Raji (cell line): ENCODE results near the gene ARHGAP8.

Experiments
- POLR2A ChIP-seq: IDR thresholded peaks from 2 replicates; pipeline ENCODE4 v1.6.1; 2011; ENCODE audit warnings: low read depth, low read length, control low read depth; ENCODE audit not compliant: insufficient read depth

The ARHGAP8 gene

DNA sequence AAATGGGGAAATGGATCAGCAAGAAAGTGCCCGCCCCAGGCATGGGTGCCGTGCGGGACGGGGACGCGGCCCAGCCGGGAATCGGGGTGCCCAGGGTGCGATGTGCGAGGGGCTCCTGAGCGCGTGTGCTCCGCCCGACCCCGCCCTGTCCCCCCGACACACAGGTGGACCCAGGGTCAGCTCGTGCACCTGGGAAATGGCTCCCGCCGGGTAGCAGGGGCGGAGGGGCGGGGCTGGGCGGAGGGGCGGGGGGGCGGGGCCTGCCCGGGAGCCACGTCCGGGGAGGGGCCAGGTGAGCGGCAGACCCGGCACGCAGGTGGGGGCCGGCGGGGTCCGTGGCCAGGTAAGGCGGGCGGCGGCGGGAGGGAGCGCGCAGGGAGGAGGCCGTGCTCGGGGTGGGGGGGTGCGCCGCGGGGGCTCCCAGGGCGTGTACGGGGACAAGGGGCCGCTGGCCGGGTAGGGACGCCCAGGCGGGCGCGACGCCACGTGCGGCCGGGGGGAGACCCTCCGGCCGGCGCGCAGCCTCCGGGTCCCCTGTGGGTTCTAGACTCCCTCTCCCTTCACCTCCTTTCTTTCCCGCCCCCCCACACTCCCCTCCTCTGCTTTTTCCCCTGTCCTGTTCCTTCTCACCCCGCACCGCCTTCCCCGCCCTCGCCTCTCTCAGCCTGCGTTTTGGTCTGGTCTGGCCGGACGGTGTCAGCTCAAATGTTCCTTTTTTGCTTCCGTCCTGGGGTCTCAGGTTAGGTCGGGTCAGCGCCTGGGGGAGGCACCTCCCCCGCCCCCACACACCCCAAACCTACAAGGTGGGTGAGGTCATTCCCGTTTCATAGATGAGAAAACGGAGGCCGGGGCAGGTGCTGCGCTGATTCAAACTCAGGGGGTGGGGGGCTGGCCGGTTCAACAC, at the start of gene ARHGAP8:
ARHGAP8 (plus strand) TSS at position 291 of the 904 bp plus-strand sequence. CDS start 33,953 bp downstream, outside the sequence.
- TF ChIP-seq POLR2A, result no peak

DNA sequence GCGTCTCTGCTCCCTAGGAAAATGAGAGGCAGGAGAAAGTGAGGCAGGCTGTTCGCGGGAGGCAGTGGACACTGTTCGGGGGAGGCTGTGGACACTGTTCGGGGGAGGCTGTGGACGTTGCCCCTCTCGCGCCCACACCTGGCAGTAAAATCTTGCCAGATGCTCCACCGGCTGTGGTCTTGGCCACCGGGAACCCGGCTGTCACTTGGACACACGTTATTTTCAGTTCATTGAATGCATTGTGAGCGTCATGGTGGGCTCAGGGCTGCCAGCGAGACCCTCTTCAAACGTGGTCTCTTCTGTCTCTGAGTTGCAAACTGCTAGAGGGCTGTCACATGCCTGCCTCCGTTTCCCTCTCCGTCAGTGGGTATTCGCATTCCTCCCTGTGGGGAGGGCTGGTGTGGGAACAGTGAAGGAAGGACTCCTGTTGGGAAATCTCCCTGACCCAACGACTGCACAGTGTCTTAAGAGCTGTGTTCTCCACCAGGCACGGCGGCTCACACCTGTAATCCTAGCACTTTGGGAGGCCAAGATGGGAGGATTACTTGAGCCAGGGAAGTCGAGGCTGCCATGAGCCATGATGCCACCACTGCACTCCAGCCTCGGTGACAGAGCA, 49.0 kb upstream of the ARHGAP8 start:
- TF ChIP-seq POLR2A, result no peak

DNA sequence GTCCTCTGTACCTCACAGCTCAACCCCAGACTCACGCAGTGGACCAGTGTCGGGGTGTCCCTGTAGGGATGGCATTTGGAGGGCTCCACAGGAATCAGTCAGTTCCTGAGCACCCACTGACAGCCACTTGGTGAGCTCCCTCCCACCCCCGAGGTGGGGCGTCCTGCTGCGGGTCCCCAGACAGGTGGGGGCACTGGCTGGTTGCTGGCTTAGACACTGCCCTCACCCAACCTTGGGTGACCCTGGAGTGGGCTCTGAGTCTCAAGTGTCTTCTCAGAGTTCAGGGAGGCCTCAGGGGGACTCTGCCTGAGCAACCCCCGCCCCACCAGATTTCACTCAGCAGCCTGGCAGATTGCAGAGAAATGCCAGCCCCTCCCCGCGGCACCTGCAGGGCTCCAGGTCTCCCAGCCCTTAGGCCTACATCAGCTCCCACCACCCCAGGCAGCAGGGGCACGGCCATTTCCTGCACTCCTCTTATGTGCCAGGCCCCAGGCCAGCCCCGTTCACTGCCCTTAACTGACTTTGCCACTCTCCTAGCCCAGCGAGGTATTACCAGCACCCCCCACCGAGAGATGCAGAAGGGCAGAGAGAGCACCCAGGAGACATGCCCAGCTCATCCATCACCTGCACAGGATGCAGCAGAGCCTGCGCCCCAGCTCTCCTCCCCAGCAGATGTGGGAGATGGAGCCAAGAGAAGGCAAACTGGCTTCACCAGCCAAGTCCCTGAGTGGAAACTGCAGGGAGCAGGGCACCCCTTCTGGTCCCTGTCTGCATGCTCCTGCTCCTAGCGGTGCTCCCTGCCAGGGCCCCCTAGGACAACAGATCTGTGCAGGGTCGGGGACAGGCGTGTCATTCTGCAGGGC, 48.0 kb upstream of the ARHGAP8 start:
- no peak for TF ChIP-seq POLR2A

DNA sequence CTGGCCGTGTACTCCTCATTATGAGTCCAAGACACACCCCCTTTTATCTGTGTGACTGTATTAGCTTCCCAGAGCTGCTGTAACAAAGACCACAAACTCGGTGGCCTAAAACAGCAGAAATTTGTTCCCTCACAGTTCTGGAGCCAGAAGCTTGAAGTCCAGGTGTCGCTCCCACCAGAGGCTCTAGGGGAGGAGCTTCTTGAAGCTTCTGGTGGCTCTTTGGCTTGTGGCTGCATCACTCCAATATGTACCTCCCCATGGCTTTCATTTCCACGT, 47.4 kb upstream of the ARHGAP8 start:
- TF ChIP-seq POLR2A, result no peak

DNA sequence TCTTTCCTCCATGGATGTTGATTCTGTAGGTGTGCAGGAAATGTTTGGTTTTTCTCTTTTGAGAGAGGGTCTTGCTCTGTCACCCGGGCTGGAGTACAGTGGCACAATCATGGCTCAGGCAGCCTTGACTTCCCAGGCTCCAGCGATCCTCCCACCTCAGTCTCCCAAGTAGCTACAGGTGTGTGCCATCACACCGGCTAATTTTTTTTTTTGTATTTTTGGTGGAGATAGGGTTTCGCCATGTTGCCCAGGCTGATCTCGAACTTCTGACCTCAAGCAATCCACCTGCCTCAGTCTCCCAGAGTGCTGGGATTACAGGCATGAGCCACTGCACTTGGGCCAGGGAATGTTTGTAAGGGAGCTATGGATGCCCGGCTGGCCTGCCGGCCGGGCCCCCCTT, 45.9 kb upstream of the ARHGAP8 start:
- no peak for TF ChIP-seq POLR2A

DNA sequence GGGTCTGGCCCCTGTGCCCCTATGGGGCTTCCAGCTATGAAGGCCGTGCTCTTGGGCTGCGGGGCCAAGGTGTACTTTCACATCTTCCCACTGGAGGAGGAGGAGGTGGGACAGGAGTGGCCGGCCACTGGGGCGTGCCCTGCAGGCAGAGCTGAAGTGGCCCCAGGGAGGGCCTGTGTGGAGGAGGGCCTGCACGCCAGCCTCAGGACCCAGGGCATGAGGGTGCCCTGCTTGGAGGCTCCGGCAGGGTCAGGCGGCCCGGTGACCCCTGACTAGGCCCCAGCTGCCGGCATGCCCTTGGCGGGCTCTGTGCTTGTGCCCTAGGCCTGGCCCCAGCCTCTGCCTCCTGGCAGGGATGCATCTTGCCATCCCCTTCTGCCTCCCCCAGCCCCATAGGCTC, 45.2 kb upstream of the ARHGAP8 start:
- TF ChIP-seq POLR2A, result no peak

DNA sequence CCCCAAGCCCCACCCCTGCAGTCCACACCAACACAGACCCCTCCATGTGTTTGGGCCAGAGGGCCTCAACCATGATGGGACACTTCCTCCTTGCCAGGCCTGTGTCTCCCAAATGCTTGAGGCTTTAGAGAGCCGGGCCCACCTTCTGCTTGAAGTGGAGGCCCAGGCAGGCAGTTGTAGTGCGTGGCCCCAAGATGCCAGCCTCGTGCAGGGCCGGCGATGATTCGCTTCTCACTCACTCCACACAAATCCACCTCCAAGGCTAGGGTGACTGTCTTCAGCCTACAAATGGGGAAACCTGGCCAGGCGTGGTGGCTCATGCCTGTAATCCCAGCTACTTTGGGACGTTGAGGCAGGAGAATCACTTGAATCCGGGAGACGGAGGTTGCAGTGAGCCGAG, 44.6 kb upstream of the ARHGAP8 start:
- no peak for TF ChIP-seq POLR2A

DNA sequence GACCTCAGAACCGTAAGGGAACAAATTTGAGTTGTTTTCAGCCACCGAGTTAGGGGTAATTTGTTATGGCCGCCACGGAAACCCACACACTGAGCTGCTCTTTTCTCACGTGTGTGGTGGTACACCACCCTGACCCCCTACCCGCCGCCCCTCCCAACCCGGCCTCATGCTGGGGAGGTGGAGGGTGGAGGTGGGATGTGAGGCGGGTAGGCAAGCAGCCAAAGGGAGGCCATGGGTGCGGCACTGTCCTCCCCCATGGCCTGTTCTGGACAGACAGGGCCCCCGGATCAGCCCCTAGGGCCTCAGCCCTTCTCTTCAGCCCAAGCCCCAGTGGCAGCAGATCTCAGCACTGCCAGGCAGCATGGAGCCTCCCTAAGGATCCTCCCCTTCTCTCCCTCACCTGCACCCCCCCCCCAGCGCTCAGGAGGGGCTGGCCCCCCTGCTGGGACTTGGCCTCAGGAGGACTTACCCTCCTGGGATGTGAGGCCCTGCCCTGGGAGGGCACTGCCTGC, 42.4 kb upstream of the ARHGAP8 start:
- TF ChIP-seq POLR2A, result no peak

DNA sequence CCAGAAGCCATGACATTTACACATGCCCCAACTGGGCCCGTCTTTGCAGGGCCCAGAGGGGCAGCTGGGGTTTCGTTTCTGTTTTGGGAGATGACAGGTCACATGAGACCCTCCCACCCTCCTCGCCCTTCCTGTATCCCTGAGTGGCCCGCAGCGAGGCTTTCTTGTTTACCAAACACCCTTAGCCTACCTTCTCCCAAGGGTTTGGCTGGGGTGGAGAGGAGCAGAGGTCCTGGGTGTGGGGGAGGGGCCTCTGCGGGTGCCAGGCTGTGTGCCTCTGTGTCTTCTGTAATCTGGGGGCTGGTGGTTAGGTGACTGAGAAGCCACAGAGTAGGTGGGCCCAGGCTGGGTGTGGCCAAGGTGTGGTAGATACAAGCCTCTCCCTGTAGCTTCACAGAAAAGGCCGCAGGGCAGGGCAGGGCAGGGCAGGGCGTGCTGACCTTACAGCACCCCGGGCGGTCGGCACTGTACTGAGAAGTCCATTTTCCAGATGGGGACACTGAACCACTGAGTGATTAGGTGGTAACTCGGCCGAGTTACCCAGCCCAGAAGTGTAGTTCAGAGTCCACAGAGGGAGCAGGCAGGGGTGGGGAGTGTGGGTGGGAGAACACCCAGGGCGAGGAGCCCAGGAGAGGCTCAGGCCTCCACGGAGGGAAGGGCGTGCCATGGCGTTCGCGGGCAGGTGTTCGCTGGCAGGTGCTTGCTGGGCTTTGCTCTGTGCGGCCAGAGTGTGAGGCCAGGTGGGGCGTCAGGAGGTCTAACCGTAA, 41.7 kb upstream of the ARHGAP8 start:
- TF ChIP-seq POLR2A, result no peak

DNA sequence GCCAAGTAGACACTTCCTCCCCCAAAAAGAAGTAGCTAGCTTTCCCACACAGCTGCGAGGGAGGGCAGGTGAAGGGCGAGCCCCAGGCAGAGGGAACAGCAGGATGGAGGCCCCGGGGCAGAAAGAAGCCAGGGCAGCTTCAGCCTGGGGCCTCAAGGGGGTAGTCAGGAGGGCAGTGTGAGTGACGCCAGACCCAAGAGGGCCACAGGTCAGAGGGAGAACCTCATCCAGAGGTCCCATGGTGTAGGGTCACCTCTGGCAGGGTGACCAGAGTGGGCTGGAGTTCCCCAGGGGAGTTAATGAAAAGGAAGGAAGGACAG, 41.2 kb upstream of the ARHGAP8 start:
- no peak for TF ChIP-seq POLR2A

DNA sequence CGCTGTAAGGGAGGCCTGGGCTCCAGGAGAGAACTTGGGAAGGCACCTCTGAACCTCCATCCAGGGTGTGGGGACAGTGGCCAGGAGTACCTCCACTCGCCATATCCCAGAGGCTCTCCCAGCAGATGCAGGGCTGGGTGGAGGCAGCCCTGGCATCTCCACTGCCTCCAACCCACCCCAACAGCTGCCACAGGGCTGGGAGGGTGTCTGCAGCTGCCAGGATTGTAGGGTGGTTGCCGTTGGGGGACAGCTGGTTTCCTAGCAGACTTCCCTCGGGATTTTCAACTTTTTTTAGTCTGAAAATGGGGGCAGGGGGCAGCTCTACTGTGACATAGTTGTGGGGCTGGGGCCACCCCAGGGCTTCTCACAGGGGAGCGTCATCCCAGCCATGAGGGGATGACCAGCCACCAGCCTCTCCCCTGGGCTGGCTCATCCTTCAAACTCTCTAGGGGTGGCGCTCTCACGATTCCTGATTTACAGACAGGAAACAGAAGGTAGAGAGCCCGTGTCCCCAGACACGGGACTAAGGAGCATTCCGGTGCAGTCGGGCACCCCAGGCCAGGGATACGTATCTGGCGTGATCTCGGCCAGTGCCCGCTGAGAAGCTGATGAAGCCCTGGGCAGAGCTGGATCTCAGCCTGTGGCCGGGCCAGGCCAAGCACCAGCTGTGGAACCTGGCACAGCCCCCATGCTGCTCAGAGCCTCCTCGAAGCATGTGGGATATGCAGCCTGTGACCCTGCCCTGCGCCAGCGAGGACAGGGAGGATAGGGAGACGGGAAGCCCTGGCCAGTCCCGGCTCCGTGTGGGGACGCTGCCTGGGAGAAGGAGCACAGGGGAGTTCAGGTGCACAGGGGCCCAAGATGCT, 40.5 kb upstream of the ARHGAP8 start:
- TF ChIP-seq POLR2A, result no peak

DNA sequence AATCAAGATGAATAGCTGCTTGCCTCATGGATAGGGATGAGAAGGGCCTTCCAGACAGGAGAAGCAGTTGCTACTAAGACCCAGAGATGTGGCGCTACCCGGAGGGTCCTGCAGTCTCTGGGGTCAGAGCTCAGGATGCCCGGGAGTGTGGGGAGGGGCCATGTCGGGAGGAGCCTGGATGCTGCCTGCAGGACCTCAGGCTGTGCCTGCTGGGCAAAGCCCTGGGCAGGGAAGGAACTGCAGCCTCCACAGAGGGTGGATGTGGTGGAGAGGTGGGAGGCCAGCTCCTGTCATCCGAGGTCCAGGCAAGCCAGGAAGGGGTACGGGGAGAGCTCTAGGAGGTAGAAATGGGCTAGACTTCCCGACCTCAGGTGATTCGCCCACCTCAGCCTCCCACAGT, 39.4 kb upstream of the ARHGAP8 start:
- no peak for TF ChIP-seq POLR2A

DNA sequence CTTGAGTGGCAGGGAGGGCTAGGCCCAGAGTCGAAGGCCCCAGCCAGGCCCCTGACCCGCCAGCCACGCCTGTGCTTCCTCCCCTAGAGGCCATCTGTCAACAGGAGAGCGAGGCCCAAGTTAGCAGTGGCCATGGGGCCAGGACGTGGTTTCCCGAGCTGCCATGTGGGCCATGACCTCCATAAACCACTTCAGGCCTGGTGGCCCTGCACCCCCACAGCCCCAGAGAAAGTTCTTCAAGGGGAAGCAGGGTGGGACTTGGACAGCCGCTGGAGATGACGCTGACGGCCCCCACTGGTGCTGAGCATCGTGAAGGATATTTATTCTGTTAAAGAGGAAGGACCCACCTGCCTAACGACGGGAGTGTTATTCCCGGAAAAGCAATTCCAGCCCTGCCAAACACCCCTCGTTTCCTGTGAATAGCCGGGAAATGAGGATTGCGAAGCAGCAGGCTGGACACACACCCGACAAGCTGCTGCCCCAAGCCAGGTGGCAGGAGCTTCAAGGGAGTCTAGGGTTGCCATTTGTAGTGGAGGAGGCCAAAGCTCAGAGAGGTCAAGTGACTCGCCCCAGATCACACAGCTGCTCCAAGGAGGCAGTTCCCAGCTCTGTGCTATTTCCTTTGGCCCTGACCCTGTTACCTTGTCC, 37.5 kb upstream of the ARHGAP8 start:
- no peak for TF ChIP-seq POLR2A

DNA sequence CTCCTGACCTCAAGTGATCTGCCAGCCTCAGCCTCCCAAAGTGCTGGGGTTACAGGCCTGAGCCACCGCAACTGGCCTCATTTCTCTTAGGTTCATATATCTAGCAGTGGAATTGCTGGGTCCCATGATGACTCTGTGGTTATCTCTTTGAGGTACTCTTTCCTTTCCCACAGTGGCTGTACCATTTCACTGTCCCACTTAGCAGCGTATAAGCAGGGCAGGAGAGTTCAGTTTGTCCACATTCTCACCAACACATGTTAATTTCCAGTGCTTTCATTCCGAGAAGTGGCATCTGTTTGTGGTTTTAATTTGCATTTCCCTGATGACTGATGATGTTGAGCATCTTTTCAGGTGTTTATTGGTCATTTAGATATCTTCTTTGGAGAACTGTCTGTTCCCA, 34.0 kb upstream of the ARHGAP8 start:
- no peak for TF ChIP-seq POLR2A
